Measurements from ENCODE around the gene FAM76B.
"Not testable (repeated sequence)": the region's sequence is repeated elsewhere in the genome, so short reads cannot be mapped to it uniquely, and the experiment has no call there.

Gene FAM76B

DNA sequence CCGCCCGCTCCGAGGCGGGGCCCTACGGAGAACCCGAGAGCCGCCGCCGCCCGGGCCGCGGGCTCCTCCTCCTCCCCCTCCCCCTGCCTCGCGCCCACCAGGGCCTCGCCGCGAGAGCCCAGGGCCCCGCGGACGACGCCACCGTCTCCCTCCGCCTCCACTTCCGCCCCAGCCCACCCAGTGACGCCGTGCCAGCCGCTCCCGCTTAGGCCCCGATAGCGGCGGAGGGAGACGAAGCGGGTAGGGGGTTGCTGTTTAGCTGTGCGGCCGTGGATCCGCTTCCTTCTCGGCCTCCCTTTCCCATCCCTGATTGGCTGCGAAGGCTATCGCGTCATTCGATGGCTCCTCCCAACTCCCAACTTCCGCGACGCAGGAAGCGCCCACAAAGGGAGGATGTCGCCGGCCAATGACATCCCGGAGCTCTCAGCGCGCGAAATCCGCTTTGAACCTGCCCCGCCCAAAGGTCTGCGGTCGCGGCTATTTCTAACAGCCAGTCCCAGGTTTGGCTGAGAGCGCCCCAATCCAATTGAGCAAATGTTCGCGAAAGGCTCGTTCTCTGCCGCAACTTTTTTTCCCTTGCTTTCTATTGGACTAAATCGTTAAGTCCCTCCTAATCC lies at the start of gene FAM76B:
FAM76B (minus strand) TSS at position 277 of the 617 bp plus-strand sequence. CDS start 304 bp downstream, outside the sequence.
- DNase-seq: peak; percentile 98

- peak; percentile 42 to 67 for DNase-seq
Measured at GRCh38 chr11:95835768-95836488, 46.3 kb upstream of the FAM76B start.

GRCh38 chr11:95835351-95835750 lies 45.8 kb upstream of the FAM76B start:
- DNase-seq: no peak

DNA sequence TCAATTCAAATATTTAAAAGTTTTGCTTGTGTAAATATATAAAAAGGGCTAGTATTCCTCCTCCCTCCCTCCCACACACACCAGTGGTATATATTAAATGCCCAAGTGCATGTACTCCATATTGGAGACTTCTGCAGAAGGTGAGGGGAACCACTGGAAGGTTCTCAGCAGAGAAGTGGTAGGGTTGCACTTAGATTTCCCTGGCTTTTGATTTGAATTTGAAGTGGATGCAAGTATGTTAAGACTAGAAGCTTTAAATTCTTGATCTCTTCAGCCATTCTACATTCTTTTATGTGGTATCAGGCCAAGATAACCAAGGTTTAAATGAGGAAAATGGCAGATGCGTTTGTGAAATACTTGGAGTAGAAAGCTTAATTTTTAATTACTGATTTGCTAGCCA lies 43.8 kb upstream of the FAM76B start:
- no peak for DNase-seq

- DNase-seq: no peak
Measured at GRCh38 chr11:95832763-95833162, 43.2 kb upstream of the FAM76B start.

- no peak for DNase-seq
Measured at GRCh38 chr11:95831198-95831883, 41.8 kb upstream of the FAM76B start.

DNA sequence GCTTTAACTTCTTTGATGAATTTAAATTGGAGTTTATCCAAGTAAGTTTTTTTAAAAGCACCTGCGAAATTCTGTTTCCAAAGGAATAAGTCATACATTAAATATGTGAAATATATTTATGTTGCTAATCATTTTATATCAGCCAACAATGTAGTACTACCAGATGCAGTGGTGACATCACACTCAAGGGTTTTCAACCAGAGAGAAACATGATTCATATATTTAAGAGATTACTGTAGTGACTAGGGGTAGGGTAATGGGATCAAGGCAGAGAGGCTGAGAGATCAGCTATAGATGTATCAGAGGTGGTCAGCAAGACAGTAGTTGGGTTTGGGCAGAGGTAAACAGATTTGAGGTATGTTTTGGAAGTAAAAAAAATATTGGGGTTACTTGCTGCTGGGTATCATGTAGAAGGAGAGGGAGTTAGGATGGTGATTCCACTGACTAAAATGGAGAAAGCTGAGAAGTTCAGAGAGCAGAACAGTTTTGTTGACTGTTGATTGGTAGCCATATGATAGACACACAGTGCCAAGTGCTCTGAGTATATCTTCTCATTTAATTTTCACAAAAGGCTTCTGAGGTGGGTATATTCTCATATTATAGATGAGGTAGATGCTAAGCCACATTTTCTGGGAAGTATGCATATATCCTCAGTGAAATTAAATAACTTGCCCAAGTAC lies 40.1 kb upstream of the FAM76B start:
- DNase-seq: no peak

DNA sequence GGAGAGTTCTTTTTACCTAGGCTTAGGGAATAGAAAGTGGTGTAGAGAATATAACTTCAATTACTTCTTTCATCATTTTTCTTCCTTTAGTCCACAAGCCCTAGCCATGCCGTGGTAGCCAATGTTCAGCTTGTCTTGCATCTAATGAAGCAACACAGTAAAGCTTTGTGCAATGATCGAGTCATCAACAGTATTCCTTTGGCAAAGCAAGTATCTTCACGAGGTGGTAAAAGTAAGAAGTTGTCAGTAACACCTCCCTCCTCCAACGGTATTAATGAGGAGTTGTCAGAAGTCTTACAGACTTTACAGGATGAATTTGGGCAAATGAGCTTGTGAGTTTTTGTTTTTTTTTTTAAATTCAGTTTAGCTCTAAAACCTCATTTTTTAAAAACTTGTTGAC lies 38.1 kb upstream of the FAM76B start:
- peak in 1 of 2 donors; percentile 7 for DNase-seq

DNA sequence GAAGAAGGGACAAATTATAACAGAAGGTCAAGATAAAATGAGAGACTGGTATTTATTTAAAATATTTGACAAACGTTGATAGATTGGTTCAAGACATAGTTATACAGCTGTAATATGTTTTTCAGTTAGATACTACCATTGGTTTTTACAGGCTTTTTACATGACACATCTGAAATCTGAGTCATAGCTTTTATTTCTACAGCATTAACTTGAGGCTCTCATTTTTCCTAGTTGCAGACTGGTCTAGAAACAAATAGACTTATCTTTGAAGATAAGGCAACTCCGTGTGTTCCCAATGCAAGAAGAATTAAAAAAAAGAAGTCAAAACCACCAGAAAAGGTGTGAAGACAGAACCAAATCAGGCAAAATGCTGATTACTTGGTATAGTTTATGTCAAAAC lies 32.1 kb upstream of the FAM76B start:
- DNase-seq: no peak

DNA sequence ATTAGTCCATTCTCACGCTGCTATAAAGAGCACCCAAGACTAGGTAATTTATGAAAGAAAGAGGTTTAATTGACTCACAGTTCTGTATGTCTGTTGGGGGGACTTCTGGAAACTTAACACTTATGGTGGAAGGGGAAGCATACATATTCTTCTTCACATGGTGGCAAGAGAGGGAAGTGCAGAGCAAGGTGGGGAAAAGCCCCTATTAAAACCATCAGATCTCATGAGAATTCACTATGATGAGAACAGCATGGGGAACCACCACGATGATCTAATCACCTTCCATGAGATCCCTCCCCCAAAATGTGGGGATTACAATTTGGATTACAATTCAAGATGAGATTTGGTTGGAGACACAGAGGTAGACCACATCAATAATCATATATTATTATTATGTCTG lies 26.5 kb upstream of the FAM76B start:
- peak in 1 of 2 donors; percentile 37 for DNase-seq

- not testable (repeated sequence) for DNase-seq
Measured at GRCh38 chr11:95811052-95811451, 21.5 kb upstream of the FAM76B start.

DNA sequence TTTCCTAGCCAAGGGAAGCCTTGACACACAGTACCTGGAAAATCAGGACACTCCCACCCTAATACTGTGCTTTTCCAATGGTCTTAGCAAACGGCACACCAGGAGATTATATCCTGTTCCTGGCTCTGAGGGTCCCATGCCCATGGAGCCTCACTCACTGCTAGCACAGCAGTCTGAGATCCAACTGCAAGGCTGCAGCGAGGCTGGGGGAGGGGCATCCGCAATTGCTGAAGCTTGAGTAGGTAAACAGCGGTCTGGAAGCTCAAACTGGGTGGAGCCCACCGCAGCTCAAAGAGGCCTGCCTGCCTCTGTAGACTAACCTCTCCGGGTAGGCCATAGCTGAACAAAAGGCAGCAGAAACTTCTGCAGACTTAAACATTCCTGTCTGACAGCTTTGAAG lies 16.9 kb upstream of the FAM76B start:
- not testable (repeated sequence) for DNase-seq

- DNase-seq: no peak
Measured at GRCh38 chr11:95805869-95806268, 16.3 kb upstream of the FAM76B start.

- no peak for DNase-seq
Measured at GRCh38 chr11:95803973-95804372, 14.4 kb upstream of the FAM76B start.

DNA sequence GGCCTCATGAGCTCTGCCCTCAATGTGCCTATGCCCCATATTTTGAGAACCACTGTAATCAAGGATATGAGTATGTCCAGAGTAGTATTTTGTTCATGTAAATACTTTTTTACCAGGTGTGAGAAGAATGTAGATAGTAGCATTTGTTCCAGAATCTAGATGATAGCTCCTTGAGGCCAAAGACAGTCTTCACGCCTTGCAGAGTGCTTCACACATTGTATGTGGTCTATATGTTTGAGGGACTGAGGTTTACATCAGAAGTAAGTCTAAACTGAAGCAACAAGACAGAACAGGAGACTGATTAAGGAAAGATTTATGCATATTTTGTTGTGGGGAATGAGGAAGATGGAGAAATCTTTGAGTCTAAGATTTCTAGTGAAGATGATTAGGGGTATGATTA lies 13.2 kb upstream of the FAM76B start:
- no peak for DNase-seq

DNA sequence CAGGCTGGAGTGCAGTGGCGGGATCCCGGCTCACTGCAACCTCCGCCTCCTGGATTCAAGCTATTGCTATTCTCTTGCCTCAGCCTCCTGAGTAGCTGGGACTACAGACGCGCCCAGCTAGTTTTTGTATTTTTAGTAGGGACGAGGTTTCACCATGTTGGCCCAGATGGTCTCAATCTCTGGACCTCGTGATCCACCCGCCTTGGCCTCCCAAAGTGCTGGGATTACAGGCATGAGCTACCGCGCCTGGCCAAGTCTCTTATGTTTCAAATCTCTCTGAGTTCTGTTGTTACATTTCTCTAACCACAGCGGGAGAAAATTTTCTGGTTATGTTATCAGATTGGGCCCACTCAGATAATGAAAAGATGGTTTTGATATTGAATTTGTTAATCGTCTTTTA lies 10.9 kb upstream of the FAM76B start:
- no peak for DNase-seq

- no peak for DNase-seq
Measured at GRCh38 chr11:95799546-95799945, 10.0 kb upstream of the FAM76B start.

DNA sequence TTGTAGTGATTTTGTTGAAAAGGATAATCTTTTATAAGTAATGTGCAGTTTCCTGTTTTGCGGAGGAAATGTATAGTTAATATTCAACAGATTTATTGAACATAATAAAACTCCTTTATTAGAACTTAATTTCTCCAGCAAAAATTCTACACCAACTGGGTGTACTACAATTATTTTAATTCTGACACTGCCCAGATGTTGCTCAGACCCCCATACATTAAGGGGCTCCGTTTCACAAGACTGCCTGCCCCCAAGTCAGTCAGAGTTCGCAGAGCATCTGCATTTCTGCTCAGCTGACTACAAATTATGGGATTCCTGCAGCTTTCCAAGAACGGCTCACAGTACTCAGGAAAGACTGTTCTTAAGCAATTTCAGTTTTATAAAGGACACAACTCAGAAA lies 6.9 kb upstream of the FAM76B start:
- no peak for DNase-seq

DNA sequence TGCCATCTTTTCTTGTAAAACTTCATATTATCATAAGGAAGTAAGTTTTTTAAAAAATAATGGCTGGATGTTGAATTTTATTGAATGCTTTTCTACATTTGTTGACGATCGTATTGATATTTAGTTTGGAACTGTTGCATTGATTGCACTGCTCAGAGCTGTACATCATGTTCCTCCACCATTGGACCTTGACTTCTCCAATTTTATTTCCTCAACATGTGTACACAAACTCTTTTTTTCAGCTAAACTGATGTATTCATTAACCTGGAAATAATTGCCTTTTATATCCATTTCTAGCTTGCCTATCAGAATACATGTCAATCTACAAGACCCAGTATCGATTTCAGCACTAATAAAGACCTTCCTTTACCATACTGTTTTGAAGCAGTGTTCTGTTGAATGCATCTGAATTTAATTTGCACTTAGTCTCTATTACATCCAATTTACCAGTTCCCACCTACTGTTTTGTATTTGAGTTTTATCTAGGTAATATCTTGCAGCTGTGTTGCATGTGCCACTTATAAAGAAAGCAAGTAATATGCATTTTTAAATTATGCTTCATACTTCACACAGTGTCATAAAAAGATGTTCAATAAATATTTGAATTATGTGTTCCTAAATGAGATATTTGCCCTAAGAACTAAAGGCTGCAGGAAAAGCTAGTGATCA lies 6.2 kb upstream of the FAM76B start:
- no peak for DNase-seq

DNA sequence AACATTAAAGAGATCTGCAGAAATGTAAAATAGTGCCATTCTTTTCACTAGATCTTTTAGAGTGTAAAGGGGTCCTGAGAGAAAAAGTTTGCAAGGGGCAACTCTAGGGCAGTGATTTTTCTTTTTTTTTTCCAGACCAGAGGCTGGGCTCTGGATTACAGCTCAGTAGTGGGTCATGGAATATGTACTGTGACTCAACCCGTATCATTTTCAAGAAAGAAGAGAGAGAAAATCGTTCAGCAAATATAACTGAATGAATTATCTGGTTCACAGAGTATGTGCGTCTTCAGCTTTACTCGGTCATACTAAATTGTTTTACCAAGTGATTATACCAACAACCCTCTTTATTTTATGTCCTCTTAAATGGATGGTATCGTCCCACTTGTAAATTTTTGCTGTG lies 4.5 kb upstream of the FAM76B start:
- no peak for DNase-seq

- no peak for DNase-seq
Measured at GRCh38 chr11:95793116-95793515, 3.5 kb upstream of the FAM76B start.

DNA sequence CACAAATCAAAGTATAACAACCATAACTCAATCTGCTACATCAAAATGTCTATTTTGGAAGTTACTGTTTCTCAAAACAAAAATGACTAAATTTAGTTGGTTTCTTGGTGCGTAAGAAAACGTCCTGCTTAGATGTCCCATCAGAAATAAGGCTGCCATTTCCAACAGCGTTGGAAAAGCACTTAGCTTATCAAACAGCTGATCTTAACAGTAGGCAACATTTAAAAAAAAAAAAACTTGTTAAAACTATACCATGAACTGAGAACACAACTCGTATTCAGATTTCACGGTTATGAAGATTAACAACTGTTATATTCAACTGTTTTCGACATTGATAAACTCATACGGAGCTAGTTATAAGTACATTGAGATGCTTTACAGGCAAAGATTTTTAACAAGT lies 3.1 kb upstream of the FAM76B start:
- no peak for DNase-seq

GRCh38 chr11:95792200-95792599 lies 2.6 kb upstream of the FAM76B start:
- no peak for DNase-seq
